HG02759 (cell line): ENCODE results near the gene EYA4.

ENCODE experiments used
- ATAC-seq: cut with Tn5 transposase; IDR thresholded peaks from one replicate; pipeline ENCODE4 v1.9.1; 2021; ENCODE audit warnings: mild to moderate bottlenecking, moderate library complexity; ENCODE audit not compliant: unreplicated experiment

Gene EYA4

DNA sequence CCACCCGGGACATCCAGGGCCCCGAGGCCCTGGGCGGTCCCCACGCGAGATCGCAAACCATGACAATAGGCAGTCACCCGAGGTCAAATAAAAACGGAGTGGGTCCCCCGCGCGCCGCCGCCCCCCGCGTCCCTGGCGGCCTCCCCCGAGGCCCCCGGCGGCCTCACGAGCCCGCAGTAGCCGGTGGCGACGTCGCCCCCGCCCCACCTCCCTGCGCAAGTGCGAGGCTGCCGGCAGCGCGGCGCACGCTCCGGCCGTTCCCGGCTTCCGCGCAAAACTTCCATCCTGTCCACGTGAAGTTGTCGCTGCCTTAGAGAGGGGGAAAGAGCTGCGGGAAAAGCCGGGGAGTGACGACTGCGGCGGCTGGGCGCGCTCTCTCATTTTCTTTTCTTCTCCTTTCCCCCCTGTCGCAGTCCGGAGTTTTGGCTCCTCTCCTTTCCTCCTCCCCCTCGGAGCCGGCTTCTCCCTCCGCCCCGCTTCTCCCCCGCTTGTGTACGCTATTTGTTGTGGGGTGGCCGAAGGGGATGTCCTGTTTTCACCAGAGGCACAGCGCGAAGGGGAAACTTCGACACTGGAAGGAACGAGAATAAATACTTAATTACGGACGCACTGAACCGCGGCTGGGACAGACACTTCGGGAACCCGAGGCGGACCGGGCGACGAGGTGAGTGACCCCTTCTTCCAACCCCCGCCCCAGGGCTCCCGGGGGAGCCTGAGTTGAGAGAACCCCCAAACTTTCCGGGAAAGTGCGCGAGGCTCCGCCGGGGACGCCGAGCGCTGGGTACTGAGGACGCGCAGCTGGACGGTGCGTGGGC lies at the start of gene EYA4:
EYA4 (plus strand) TSS at position 272 of the 815 bp plus-strand sequence. CDS start 33,424 bp downstream, outside the sequence.
- ATAC-seq: no peak

GRCh38 chr6:133193396-133193795 lies 47.8 kb upstream of the EYA4 start:
- ATAC-seq: no peak

- no peak for ATAC-seq
Measured at GRCh38 chr6:133198725-133199124, 42.4 kb upstream of the EYA4 start.

- ATAC-seq: no peak
Measured at GRCh38 chr6:133201231-133201630, 39.9 kb upstream of the EYA4 start.

DNA sequence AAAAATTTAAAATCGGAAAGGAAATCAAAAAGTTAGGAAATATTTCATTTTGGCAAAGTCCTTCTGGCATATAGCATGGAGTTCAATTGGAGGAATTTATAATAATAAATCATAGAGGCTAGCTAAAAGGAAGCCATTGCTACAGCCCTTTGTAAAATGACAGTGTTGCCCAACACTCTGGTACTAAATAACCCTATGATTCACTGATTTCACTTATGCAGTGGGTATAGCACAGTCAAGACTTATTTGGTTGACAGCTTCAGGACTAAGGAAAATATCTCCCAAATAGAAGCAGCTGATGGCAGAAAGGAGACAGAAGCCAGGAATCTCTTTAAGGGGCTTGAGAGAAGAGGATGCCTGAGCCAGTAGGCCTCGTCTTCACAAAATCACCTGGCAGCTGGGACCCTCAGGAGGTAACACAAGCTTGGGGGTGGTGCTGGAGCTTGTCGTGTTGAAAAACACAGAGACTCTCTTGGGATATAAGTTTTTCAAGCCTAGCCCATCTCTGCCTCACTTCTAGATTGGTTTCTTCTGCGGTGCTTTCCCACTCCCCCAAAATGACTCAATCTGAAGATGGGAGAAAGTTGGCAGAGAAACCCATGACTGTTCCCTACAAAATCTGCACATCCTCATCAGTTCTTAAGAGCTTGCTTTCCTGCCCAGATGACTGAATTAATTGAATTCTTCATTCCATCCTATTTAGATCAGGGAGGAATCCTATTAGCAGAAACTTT lies 38.4 kb upstream of the EYA4 start:
- ATAC-seq: no peak

- ATAC-seq: no peak
Measured at GRCh38 chr6:133203344-133203697, 37.8 kb upstream of the EYA4 start.

DNA sequence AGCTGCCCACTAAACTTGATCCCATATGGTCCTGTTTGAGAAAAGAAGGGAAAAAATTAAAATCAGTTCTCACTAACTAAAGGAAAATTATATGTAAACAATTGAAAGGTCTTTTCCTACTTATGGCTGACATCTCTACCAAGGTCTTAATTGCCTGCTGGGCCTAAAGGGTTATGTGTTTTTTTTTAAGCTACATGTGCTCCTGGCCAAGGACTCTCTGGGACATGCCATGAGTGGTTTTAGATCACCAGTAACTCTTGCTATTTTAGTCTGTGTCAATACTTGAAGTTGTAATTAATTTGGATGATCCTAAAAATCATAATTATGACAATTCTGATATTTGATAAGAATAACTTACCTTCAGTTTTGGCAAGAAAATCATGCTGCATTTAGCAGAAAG lies 35.9 kb upstream of the EYA4 start:
- ATAC-seq: no peak

GRCh38 chr6:133206942-133207341 lies 34.2 kb upstream of the EYA4 start:
- ATAC-seq: no peak

DNA sequence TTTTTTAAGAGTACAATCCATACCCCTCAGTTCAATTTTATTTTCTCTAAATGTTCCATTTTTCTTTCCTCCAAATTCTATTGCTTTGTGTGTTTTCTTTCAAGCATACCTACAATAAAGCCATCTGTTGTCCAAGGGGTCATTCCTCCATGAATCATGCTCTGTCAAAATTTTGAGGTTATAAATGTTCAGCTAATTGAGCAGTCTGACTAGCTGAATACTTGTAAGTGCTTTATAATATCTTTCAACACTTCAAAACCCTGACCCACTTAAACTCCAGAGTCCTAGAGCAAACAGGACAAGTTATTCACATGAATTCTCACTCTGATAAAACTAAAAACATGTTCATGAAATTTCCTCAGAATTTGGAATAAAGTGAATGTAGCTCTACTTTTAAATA lies 33.4 kb upstream of the EYA4 start:
- ATAC-seq: no peak

DNA sequence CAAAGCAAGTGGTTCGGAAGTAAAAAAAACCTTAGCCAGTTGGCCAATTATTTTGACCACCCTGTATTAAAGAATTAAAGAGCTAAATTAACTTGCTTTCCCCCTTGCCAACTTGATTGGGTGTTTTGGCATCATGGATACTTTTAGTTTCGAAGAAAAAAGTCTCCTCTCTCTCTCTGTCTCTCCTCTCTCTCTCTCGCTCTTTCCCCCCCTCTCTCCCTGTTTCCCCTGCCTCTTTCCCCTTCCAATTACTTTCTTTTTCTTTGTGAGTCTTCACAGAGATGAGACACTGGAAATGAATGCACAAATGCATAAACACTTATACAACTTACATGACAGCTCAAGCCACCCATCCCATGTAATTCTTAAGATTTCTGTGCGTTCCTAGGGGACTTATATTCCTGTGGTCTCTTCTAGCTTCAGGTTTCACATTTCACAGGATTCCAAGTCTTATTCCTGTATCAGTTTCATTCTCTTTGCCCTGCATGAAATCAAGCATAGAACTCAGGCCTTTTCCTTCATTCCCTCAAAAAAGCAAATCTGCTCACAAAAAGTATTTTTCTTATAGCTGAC lies 32.9 kb upstream of the EYA4 start:
- ATAC-seq: no peak

DNA sequence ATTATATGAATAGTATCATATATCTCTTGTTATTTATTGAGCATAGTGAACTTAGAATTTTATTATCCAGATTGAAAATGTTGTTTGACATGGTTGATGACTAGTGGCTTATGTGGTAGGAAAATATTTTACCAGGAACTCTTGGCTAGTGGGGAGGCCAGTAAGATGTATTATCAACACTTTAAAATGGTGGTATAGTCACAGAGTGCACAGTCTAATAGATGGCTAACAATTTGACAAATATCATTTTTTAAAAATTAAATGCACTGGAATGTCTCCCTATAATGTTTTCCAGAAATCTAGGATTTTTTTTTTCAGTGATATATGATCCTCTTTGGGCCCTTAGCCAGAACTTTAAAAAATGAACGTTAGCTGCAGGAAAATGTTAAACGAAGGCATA lies 26.9 kb upstream of the EYA4 start:
- no peak for ATAC-seq

- ATAC-seq: no peak
Measured at GRCh38 chr6:133218852-133219251, 22.3 kb upstream of the EYA4 start.

DNA sequence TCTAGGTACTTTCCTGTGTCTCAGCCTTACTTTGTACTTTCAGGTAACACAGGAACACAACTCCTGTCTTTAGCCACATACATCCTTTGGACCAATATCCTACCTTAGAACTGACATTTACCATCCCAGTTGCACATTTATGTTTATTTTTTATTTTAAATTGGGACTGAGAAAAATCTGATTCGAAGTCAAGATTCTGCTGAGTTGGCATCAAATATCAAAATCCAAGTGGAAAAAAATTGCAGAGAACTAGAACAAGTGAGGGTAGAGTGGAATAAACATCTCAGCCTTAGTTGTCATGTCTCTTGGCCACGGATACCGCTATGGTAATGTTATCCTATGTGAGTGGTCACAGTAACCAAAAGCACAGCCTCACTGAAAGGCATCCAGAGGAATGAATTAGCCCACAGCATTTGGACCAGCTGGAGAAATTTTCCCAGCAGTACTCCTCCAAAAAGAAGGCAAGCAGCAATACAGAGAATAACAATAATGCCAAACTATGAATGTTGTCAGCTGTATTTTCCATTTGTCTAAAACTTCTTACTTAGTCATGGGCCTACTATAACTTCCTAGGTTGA lies 17.6 kb upstream of the EYA4 start:
- no peak for ATAC-seq

DNA sequence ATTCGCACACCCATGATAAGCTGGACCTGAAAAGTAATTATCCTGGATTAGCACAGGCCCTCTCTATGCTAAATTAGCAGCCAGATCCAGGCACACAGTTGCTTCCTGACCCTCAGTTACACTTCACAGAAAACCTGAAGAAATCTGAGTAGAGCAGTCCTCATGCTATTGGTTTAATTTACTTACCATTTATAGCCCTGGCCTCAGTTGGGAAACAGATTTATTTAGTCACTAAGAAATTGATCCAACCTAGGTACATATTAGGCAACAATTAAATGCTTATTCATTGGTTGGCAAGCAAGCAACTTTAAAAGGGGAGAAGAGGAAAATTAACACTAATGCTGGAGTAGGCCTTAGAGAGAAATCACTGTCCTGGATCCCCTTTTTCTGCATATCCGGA lies 15.6 kb upstream of the EYA4 start:
- no peak for ATAC-seq

DNA sequence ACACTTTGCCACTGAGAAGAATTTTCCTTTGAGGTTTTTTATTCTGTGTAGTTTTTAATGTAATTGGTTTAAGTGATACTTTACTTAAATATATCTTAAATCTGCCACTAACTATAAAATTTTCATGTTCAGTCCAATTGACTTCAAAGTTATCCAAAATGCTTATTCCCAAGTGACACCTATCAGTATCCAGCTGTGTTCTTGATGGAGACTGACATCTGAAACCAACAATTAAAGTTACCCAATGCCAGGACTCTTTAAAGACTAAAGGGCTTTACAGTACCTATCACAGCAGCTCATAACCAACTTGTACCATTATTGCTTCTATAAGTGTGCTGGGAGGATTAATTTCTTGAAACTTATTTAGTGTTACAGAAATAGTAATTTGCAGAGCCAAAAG lies 13.8 kb upstream of the EYA4 start:
- ATAC-seq: no peak

DNA sequence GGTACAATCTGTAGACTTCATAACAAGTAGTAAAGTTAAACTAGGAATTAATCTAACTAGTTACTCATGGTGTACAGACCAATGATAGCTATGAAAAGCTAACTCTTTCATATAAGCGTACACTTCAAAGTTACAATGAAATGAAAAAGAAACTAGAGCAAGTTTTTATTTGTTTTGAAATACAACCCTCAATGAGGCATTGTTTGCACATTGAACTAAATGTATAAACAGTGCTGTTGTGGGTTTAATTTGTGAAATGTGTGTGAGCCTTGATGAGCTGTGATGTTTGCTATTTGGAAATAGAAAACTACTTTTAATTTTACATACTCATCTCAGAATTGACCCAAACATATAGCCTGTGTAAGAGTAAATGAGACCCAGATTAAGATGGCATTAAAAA lies 11.1 kb upstream of the EYA4 start:
- no peak for ATAC-seq

DNA sequence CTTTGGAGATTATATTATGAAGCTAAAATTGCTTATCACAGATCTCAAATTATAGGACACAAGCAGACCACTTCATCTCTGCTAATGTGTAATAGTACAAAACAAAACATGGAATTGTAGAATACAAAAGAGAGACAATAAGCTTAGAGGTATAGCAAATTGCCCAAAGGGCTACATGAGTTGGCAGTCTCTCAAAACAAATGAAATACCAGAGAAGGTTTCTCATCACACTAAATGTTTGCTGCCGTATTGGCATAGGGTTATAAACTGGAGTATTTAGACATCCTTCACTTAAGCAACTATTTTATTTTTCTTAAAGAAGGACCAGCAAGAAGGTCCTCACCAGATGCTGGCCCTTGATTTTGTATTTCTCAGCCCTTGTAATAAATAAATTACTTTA lies 5.9 kb upstream of the EYA4 start:
- ATAC-seq: no peak

DNA sequence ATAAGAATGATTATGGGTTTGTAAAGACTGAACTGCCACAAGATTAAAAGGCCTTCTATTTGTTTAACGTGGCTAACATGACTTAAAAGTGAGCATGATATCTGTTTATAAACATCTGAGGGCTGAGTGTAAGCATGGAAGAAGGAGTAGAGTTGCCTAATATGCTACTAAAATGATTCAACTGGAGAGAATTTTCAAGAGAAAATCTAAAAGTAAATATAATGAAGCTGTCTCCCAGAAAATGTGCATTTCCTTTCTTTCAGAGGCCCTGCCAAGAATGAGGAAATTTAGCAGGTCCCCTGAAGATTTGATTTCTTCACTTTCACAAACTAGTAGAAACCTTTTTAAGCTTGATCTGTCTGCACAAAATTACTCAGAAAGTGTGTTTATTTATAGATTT lies 4.2 kb upstream of the EYA4 start:
- ATAC-seq: no peak

DNA sequence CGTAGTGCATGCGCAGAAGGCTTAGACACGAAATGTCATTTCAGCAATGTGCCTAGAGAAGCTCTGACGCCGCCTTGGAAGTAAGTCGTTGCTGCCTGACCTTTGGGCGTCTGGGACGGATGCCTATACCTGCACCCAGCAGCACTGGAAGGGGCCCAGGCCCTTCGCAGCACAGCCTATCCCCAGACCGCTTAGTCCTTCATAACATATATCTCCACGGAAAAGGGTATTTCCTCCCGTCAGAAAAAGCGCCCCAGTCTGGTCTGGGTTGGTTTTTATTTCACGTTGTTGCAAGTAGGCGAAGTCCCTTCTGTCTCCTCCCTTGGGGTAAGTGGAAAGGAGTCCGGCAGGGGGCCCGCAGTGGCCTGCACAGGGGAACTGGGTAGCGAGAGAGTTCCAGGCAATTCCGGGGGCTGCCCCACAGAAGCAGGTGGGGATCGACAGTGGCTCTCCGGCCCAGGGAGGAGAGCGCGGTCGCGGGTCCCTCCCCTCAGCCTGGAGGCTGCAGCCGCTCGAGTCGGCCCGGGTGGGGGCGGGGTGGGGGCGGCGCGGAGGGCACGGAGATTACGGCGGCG lies 559 bp upstream of the EYA4 start:
- no peak for ATAC-seq

- no peak for ATAC-seq
Measured at GRCh38 chr6:133241901-133242636, 912 bp downstream of the EYA4 start.
